DLD1 (cell line): ENCODE results near the gene INSYN2B.

Source experiments
- in situ Hi-C: cut with HindIII; loops from 2 replicates; pipeline ENCODE4 v1.10.0; 2017; ENCODE audit warnings: low sequenced_read_pairs

Gene INSYN2B

GRCh38 chr5:169934990-169935389 is 45.3 kb downstream of the INSYN2B start:
- in situ Hi-C loops = no loop called here

- in situ Hi-C loops = no loop called here
Observed at GRCh38 chr5:169933616-169934015, 46.7 kb downstream of the INSYN2B start.

GRCh38 chr5:169933127-169933526 is 47.2 kb downstream of the INSYN2B start:
- in situ Hi-C loops = no loop called here

- in situ Hi-C loops = no loop called here
Observed at GRCh38 chr5:169923988-169924387, 56.3 kb downstream of the INSYN2B start.

- in situ Hi-C loops = no loop called here
Observed at GRCh38 chr5:169922474-169922873, 57.8 kb downstream of the INSYN2B start.

GRCh38 chr5:169921949-169922348 is 58.3 kb downstream of the INSYN2B start:
- in situ Hi-C loops = no loop called here

GRCh38 chr5:169921384-169921783 is 58.9 kb downstream of the INSYN2B start:
- in situ Hi-C loops = no loop called here

- in situ Hi-C loops = no loop called here
Observed at GRCh38 chr5:169920474-169920873, 59.8 kb downstream of the INSYN2B start.

GRCh38 chr5:169918228-169918627 is 62.1 kb downstream of the INSYN2B start:
- in situ Hi-C loops = no loop called here

- in situ Hi-C loops = no loop called here
Observed at GRCh38 chr5:169917500-169917899, 62.8 kb downstream of the INSYN2B start.

GRCh38 chr5:169914766-169915165 is 65.5 kb downstream of the INSYN2B start:
- in situ Hi-C loops = no loop called here

- in situ Hi-C loops = no loop called here
Observed at GRCh38 chr5:169913479-169913878, 66.8 kb downstream of the INSYN2B start.

- in situ Hi-C loops = no loop called here
Observed at GRCh38 chr5:169911448-169912212, 68.7 kb downstream of the INSYN2B start.

GRCh38 chr5:169910393-169910792 is 69.9 kb downstream of the INSYN2B start:
- in situ Hi-C loops = no loop called here

GRCh38 chr5:169909945-169910344 is 70.3 kb downstream of the INSYN2B start:
- in situ Hi-C loops = no loop called here

- in situ Hi-C loops = no loop called here
Observed at GRCh38 chr5:169908864-169909263, 71.4 kb downstream of the INSYN2B start.

GRCh38 chr5:169906745-169907649 is 73.3 kb downstream of the INSYN2B start:
- in situ Hi-C loops = no loop called here

- in situ Hi-C loops = no loop called here
Observed at GRCh38 chr5:169905017-169905416, 75.3 kb downstream of the INSYN2B start.

- in situ Hi-C loops = no loop called here
Observed at GRCh38 chr5:169904508-169904907, 75.8 kb downstream of the INSYN2B start.

- in situ Hi-C loops = no loop called here
Observed at GRCh38 chr5:169904059-169904458, 76.2 kb downstream of the INSYN2B start.

GRCh38 chr5:169901896-169902295 is 78.4 kb downstream of the INSYN2B start:
- in situ Hi-C loops = no loop called here

GRCh38 chr5:169897481-169897880 is 82.8 kb downstream of the INSYN2B start:
- in situ Hi-C loops = no loop called here
